Activated CD8-positive, alpha-beta memory T cell treated with anti-CD3 and anti-CD28 coated beads, Interleukin-2, amount 10 ng/mL, durations not matched to agents 7 days and 5 days (primary cell): ENCODE measurements around the gene KAZN. TPM values are rescaled to one million over a fixed set of nuclear protein-coding genes. Genes with fewer than 3 reads are reported as not detected.

Experiments used
- ATAC-seq: fragments of 150-1000 bp; cut with Tn5 transposase; one replicate; pipeline ENCODE4 v1.10.0; 2021; ENCODE audit warnings: moderate library complexity
- CTCF ChIA-PET: fragments of 350-600 bp; sonication (Branson Sonifier 250); formaldehyde crosslinking; loops from one replicate; lab custom pipeline; 2021; ENCODE audit warnings: antibody characterized with exemption; lab: Charles Lee
- DNase-seq: peaks from one replicate; pipeline ENCODE4 v3.0.0-alpha.2; 2020
- H3K27ac Mint-ChIP-seq: one replicate; pipeline ENCODE4 v1.8.0; 2021; ENCODE audit warnings: mild to moderate bottlenecking, mixed read lengths
- H3K27me3 Mint-ChIP-seq: one replicate; pipeline ENCODE4 v1.8.0; 2021; ENCODE audit warnings: mixed read lengths
- H3K36me3 Mint-ChIP-seq: one replicate; pipeline ENCODE4 v1.8.0; 2021; ENCODE audit warnings: mild to moderate bottlenecking, mixed read lengths
- H3K4me1 Mint-ChIP-seq: one replicate; pipeline ENCODE4 v1.8.0; 2021; ENCODE audit warnings: mixed read lengths
- H3K4me3 Mint-ChIP-seq: one replicate; pipeline ENCODE4 v1.8.0; 2021; ENCODE audit warnings: mild to moderate bottlenecking, moderate library complexity, mixed read lengths
- H3K9me3 Mint-ChIP-seq: one replicate; pipeline ENCODE4 v1.8.0; 2022; ENCODE audit warnings: low read depth, mixed read lengths
- total RNA-seq, 2 experiments: library from RNA; stranded (reverse); gene quantifications; one replicate each; pipeline ENCODE4 v1.2.3, GENCODE V29; 2021

KAZN gene
- total RNA-seq, 2 experiments from 2014 or later = 0.12 to 0.15 TPM

GRCh38 chr1:14895727-14896126 is 297.2 kb downstream of the KAZN start:
- Mint-ChIP-seq H3K4me1 (no peaks in the 10 kb centered on the region), H3K27ac (no peak overlapping the region), H3K27me3 (no peaks in the 10 kb centered on the region), H3K36me3 (no peaks in the 10 kb centered on the region), H3K4me3 (no peak overlapping the region), H3K9me3 (no peaks in the 10 kb centered on the region)
- DNase-seq (no peak), ATAC-seq (no peak)
- CTCF ChIA-PET = no interaction called here

- DNase-seq = no peak
- ATAC-seq = no peak
- Mint-ChIP-seq H3K27me3 (no peaks in the 10 kb centered on the region), H3K4me3 (no peak overlapping the region), H3K27ac (no peak overlapping the region), H3K36me3 (no peaks in the 10 kb centered on the region), H3K9me3 (no peaks in the 10 kb centered on the region), H3K4me1 (no peaks in the 10 kb centered on the region)
- CTCF ChIA-PET = no interaction called here
Observed at GRCh38 chr1:14896381-14897079, 298.0 kb downstream of the KAZN start.

GRCh38 chr1:14897080-14897449 is 298.6 kb downstream of the KAZN start:
- H3K27me3 Mint-ChIP-seq = no peaks in the 10 kb centered on the region
- H3K36me3 Mint-ChIP-seq = no peaks in the 10 kb centered on the region
- no peak for DNase-seq
- no peaks in the 10 kb centered on the region for H3K9me3 Mint-ChIP-seq
- CTCF ChIA-PET = no interaction called here
- H3K4me3 Mint-ChIP-seq = no peak overlapping the region
- no peaks in the 10 kb centered on the region for H3K4me1 Mint-ChIP-seq
- no peak for ATAC-seq
- H3K27ac Mint-ChIP-seq = no peak overlapping the region

GRCh38 chr1:14897547-14897946 is 299.1 kb downstream of the KAZN start:
- H3K27ac Mint-ChIP-seq = no peak overlapping the region
- DNase-seq (no peak), ATAC-seq (no peak)
- no peaks in the 10 kb centered on the region for H3K36me3 Mint-ChIP-seq
- H3K27me3 Mint-ChIP-seq = no peaks in the 10 kb centered on the region
- no peak overlapping the region for H3K4me3 Mint-ChIP-seq
- CTCF ChIA-PET = no interaction called here
- no peaks in the 10 kb centered on the region for H3K9me3 Mint-ChIP-seq
- no peaks in the 10 kb centered on the region for H3K4me1 Mint-ChIP-seq

GRCh38 chr1:14897997-14898645 is 299.6 kb downstream of the KAZN start:
- no peaks in the 10 kb centered on the region for H3K27me3 Mint-ChIP-seq
- CTCF ChIA-PET = no interaction called here
- H3K9me3 Mint-ChIP-seq = no peaks in the 10 kb centered on the region
- H3K4me1 Mint-ChIP-seq = no peaks in the 10 kb centered on the region
- DNase-seq (no peak), ATAC-seq (no peak)
- no peak overlapping the region for H3K4me3 Mint-ChIP-seq
- H3K36me3 Mint-ChIP-seq = no peaks in the 10 kb centered on the region
- no peak overlapping the region for H3K27ac Mint-ChIP-seq

GRCh38 chr1:14899686-14900085 is 301.2 kb downstream of the KAZN start:
- H3K4me3 Mint-ChIP-seq = no peak overlapping the region
- H3K36me3 Mint-ChIP-seq = no peaks in the 10 kb centered on the region
- no peaks in the 10 kb centered on the region for H3K27me3 Mint-ChIP-seq
- H3K9me3 Mint-ChIP-seq = no peaks in the 10 kb centered on the region
- H3K27ac Mint-ChIP-seq = no peak overlapping the region
- no peaks in the 10 kb centered on the region for H3K4me1 Mint-ChIP-seq
- ATAC-seq = no peak
- no peak for DNase-seq
- CTCF ChIA-PET = interaction anchor here (0.9 kb wide), 1 partner anchor 10 kb away, joined by 3 read pairs; no protein-coding TSS in a partner anchor

GRCh38 chr1:14901371-14901954 is 303.0 kb downstream of the KAZN start:
- CTCF ChIA-PET = no interaction called here
- no peaks in the 10 kb centered on the region for H3K9me3 Mint-ChIP-seq

GRCh38 chr1:14903922-14904321 is 305.4 kb downstream of the KAZN start:
- Mint-ChIP-seq H3K27ac (no peak overlapping the region), H3K4me3 (no peak overlapping the region), H3K9me3 (no peaks in the 10 kb centered on the region), H3K4me1 (no peaks in the 10 kb centered on the region), H3K27me3 (no peaks in the 10 kb centered on the region), H3K36me3 (no peaks in the 10 kb centered on the region)
- CTCF ChIA-PET = no interaction called here
- ATAC-seq = no peak
- no peak for DNase-seq

More at GRCh38 chr1:14901371-14901954, 303.0 kb downstream of the KAZN start:
- no peak for ATAC-seq
- no peaks in the 10 kb centered on the region for H3K36me3 Mint-ChIP-seq
- no peaks in the 10 kb centered on the region for H3K4me1 Mint-ChIP-seq
- H3K27ac Mint-ChIP-seq = no peak overlapping the region
- no peaks in the 10 kb centered on the region for H3K27me3 Mint-ChIP-seq
- no peak for DNase-seq
- no peak overlapping the region for H3K4me3 Mint-ChIP-seq

- no peak for DNase-seq
- CTCF ChIA-PET = no interaction called here
- Mint-ChIP-seq H3K27ac (no peak overlapping the region), H3K9me3 (no peaks in the 10 kb centered on the region), H3K27me3 (no peaks in the 10 kb centered on the region), H3K36me3 (no peaks in the 10 kb centered on the region), H3K4me3 (no peak overlapping the region), H3K4me1 (no peaks in the 10 kb centered on the region)
- ATAC-seq = no peak
Observed at GRCh38 chr1:14906665-14907064, 308.2 kb downstream of the KAZN start.

- Mint-ChIP-seq H3K9me3 (no peaks in the 10 kb centered on the region), H3K27ac (no peak overlapping the region), H3K27me3 (no peaks in the 10 kb centered on the region), H3K4me3 (no peak overlapping the region), H3K36me3 (no peaks in the 10 kb centered on the region), H3K4me1 (no peaks in the 10 kb centered on the region)
- DNase-seq = no peak
- CTCF ChIA-PET = interaction anchor here (0.9 kb wide), 1 partner anchor 9 kb away, joined by 3 read pairs; no protein-coding TSS in a partner anchor
- no peak for ATAC-seq
Observed at GRCh38 chr1:14907416-14907815, 308.9 kb downstream of the KAZN start.

- CTCF ChIA-PET = no interaction called here
- Mint-ChIP-seq H3K36me3 (no peaks in the 10 kb centered on the region), H3K9me3 (no peaks in the 10 kb centered on the region), H3K27ac (no peak overlapping the region), H3K4me3 (no peak overlapping the region), H3K4me1 (no peaks in the 10 kb centered on the region), H3K27me3 (no peaks in the 10 kb centered on the region)
- no peak for ATAC-seq
- DNase-seq = no peak
Observed at GRCh38 chr1:14909273-14909672, 310.8 kb downstream of the KAZN start.

GRCh38 chr1:14909920-14910460 is 311.5 kb downstream of the KAZN start:
- no peak overlapping the region for H3K4me3 Mint-ChIP-seq
- no peaks in the 10 kb centered on the region for H3K4me1 Mint-ChIP-seq
- H3K9me3 Mint-ChIP-seq = no peaks in the 10 kb centered on the region
- H3K36me3 Mint-ChIP-seq = no peaks in the 10 kb centered on the region
- ATAC-seq = no peak
- H3K27me3 Mint-ChIP-seq = no peaks in the 10 kb centered on the region
- H3K27ac Mint-ChIP-seq = no peak overlapping the region
- DNase-seq = no peak
- CTCF ChIA-PET = no interaction called here

- Mint-ChIP-seq H3K4me1 (no peaks in the 10 kb centered on the region), H3K27ac (no peak overlapping the region), H3K27me3 (no peaks in the 10 kb centered on the region), H3K9me3 (no peaks in the 10 kb centered on the region), H3K36me3 (no peaks in the 10 kb centered on the region), H3K4me3 (no peak overlapping the region)
- CTCF ChIA-PET = no interaction called here
- DNase-seq (no peak), ATAC-seq (no peak)
Observed at GRCh38 chr1:14910984-14911721, 312.7 kb downstream of the KAZN start.
